ENCODE measurements around the gene SPRTN. TPM values are rescaled to one million over a fixed set of nuclear protein-coding genes. Genes with fewer than 3 reads are reported as not detected.

Gene SPRTN
- total and polyA plus RNA-seq, 12 donors = 3.9 to 18.5 (median 11.0) TPM

- TF ChIP-seq, protein P1, sequence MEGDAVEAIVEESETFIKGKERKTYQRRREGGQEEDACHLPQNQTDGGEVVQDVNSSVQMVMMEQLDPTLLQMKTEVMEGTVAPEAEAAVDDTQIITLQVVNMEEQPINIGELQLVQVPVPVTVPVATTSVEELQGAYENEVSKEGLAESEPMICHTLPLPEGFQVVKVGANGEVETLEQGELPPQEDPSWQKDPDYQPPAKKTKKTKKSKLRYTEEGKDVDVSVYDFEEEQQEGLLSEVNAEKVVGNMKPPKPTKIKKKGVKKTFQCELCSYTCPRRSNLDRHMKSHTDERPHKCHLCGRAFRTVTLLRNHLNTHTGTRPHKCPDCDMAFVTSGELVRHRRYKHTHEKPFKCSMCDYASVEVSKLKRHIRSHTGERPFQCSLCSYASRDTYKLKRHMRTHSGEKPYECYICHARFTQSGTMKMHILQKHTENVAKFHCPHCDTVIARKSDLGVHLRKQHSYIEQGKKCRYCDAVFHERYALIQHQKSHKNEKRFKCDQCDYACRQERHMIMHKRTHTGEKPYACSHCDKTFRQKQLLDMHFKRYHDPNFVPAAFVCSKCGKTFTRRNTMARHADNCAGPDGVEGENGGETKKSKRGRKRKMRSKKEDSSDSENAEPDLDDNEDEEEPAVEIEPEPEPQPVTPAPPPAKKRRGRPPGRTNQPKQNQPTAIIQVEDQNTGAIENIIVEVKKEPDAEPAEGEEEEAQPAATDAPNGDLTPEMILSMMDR (IDR thresholded peaks at IDR 0.05) = no peak
- TF ChIP-seq POLR2A (IDR thresholded peaks at IDR 0.05) = no peak
- no peaks in the 10 kb centered on the region for H3K9me3 ChIP-seq (replicated peaks in 1 of 3)
Measured at GRCh38 chr1:231357187-231357772, 19.2 kb downstream of the SPRTN start.

GRCh38 chr1:231357831-231358354 lies 19.8 kb downstream of the SPRTN start:
- no peak for TF ChIP-seq POLR2A (IDR thresholded peaks at IDR 0.05)
- TF ChIP-seq, protein P1 (IDR thresholded peaks at IDR 0.05) = peak; percentile 61 to 89 (median 85)
- H3K36me3 ChIP-seq (replicated peaks in 1 of 2) = no peaks in the 10 kb centered on the region
- H3K4me1 ChIP-seq (replicated peaks in 1 of 2) = peaks cover 0 to 11% of the 10 kb centered on the region in 2 donors
- no peaks in the 10 kb centered on the region for H3K27me3 ChIP-seq
- H3K9me3 ChIP-seq (replicated peaks in 1 of 3) = no peaks in the 10 kb centered on the region
- no peak overlapping the region for H3K4me3 ChIP-seq
- intact Hi-C loops (cut with DNase I) = loop anchor here (5.0 to 10.0 kb wide), 2 partner anchors 227 to 234 kb away; no protein-coding TSS in a partner anchor
- H3K27ac ChIP-seq = no peak overlapping the region
- DNase-seq = peak; percentile 28 to 70 (median 54)
- WGBS, 4 donors = 7 to 19% (median 12%) methylated on average over 4 of the region's 4 CpGs

More at GRCh38 chr1:231357187-231357772, 19.2 kb downstream of the SPRTN start:
- Histone ChIP-seq H3K27ac (no peak overlapping the region), H3K36me3 (replicated peaks in 1 of 2) (peaks cover 0 to 1% of the 10 kb centered on the region in 2 donors), H3K27me3 (no peaks in the 10 kb centered on the region), H3K4me1 (replicated peaks in 1 of 2) (peaks cover 0 to 11% of the 10 kb centered on the region in 2 donors), H3K4me3 (no peak overlapping the region)
- intact Hi-C loops (cut with DNase I) = loop anchor here (5.0 to 10.0 kb wide), 2 partner anchors 228 to 235 kb away; no protein-coding TSS in a partner anchor
- no peak for DNase-seq
- 59 to 71% (median 67%) methylated on average over 10 of the region's 10 CpGs for WGBS, 4 donors

GRCh38 chr1:231359113-231359512 lies 21.0 kb downstream of the SPRTN start:
- Histone ChIP-seq H3K4me1 (replicated peaks in 1 of 2) (peaks cover 0 to 11% of the 10 kb centered on the region in 2 donors), H3K27ac (no peak overlapping the region), H3K9me3 (replicated peaks in 1 of 3) (no peaks in the 10 kb centered on the region), H3K36me3 (replicated peaks in 1 of 2) (no peaks in the 10 kb centered on the region), H3K4me3 (no peak overlapping the region), H3K27me3 (no peaks in the 10 kb centered on the region)
- WGBS, 4 donors = 68 to 89% (median 83%) methylated on average over 6 of the region's 6 CpGs
- intact Hi-C loops (cut with DNase I) = loop anchor here (5.0 to 10.0 kb wide), 2 partner anchors 226 to 233 kb away; no protein-coding TSS in a partner anchor
- peak in 3 of 7 donors; percentile 23 to 40 (median 33) for DNase-seq
- TF ChIP-seq, protein P1 (IDR thresholded peaks at IDR 0.05) = no peak
- no peak for TF ChIP-seq POLR2A (IDR thresholded peaks at IDR 0.05)

DNA sequence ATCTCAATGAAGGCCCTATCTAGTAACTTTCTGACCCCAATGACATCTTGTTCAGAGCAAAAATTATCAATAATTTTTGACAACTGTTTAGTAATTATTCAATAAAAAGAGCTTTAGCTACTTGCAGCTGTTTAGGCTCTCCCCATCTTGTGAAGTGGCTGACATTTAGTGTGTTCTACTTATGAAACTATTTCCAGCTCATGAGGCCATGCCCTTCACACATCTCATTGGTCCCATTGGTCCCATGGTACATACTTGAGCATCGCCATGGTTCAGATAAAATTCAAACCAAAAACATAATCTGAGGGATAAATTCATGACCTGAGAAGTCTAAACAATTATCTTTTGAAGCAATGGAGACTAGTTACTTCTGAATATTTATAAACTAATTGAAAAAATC lies 24.2 kb downstream of the SPRTN start:
- no peak for DNase-seq
- Histone ChIP-seq H3K36me3 (replicated peaks in 1 of 2) (peaks cover 0 to 1% of the 10 kb centered on the region in 2 donors), H3K9me3 (replicated peaks in 1 of 3) (no peaks in the 10 kb centered on the region), H3K4me3 (no peak overlapping the region), H3K27ac (no peak overlapping the region), H3K27me3 (no peaks in the 10 kb centered on the region), H3K4me1 (replicated peaks in 1 of 2) (peaks cover 0 to 10% of the 10 kb centered on the region in 2 donors)
- intact Hi-C loops (cut with DNase I) = loop anchor here (5.0 to 10.0 kb wide), 2 partner anchors 60 to 62 kb away; partner anchors contain the start of gene EGLN1 (in 2 of the 2)
- TF ChIP-seq, protein P1 (IDR thresholded peaks at IDR 0.05) = no peak
- TF ChIP-seq POLR2A (IDR thresholded peaks at IDR 0.05) = no peak
- 76 to 97% (median 92%) methylated on average over 1 of the region's 1 CpG for WGBS, 4 donors

Measured in adrenal gland (tissue), 12 donors.